Medulla oblongata (tissue), 1 donor: ENCODE measurements around the gene LOC101059915.
A peak's percentile ranks its signal among the peaks of the same experiment; 100 is the strongest.

Source experiments
- DNase-seq: peaks from one replicate; pipeline ENCODE4 v3.0.0-alpha.2; 2015; ENCODE audit errors: extremely low spot score

Gene LOC101059915

GRCh38 chrX:71667328-71668247, at the start of gene LOC101059915:
Gene LOC101059915 (plus strand): TSS chrX:71667546.
- no peak for DNase-seq

- DNase-seq = no peak
These were observed 49.6 kb upstream of the LOC101059915 start for GRCh38 chrX:71617742-71618141.

GRCh38 chrX:71618303-71618721, 49.0 kb upstream of the LOC101059915 start, which contains the start of gene CXCR3:
Gene CXCR3 (minus strand): TSS chrX:71618511. CDS start chrX:71618449, 62 bp downstream.
- no peak for DNase-seq

GRCh38 chrX:71618787-71619186, 48.6 kb upstream of the LOC101059915 start:
- DNase-seq = no peak

GRCh38 chrX:71619193-71619592, 48.2 kb upstream of the LOC101059915 start:
- no peak for DNase-seq

- DNase-seq = no peak
These were observed 47.4 kb upstream of the LOC101059915 start for GRCh38 chrX:71619986-71620385.

- no peak for DNase-seq
These were observed 45.7 kb upstream of the LOC101059915 start for GRCh38 chrX:71621603-71622002.

- DNase-seq = no peak
These were observed 45.2 kb upstream of the LOC101059915 start for GRCh38 chrX:71622032-71622575.

GRCh38 chrX:71622576-71623450, 44.5 kb upstream of the LOC101059915 start:
- peak; percentile 63 for DNase-seq

- no peak for DNase-seq
These were observed 43.6 kb upstream of the LOC101059915 start for GRCh38 chrX:71623714-71624113.

GRCh38 chrX:71625471-71625870, 41.9 kb upstream of the LOC101059915 start:
- DNase-seq = no peak

GRCh38 chrX:71626576-71626975, 40.8 kb upstream of the LOC101059915 start:
- DNase-seq = no peak

GRCh38 chrX:71627588-71628404, 39.5 kb upstream of the LOC101059915 start:
- DNase-seq = no peak

- no peak for DNase-seq
These were observed 37.9 kb upstream of the LOC101059915 start for GRCh38 chrX:71629467-71629866.

GRCh38 chrX:71632923-71633657, 34.3 kb upstream of the LOC101059915 start:
- DNase-seq = no peak

- no peak for DNase-seq
These were observed 33.0 kb upstream of the LOC101059915 start for GRCh38 chrX:71634366-71634765.

GRCh38 chrX:71636438-71637252, 30.7 kb upstream of the LOC101059915 start:
- no peak for DNase-seq

GRCh38 chrX:71637253-71637618, 30.1 kb upstream of the LOC101059915 start:
- no peak for DNase-seq

- no peak for DNase-seq
These were observed 29.5 kb upstream of the LOC101059915 start for GRCh38 chrX:71637848-71638247.

GRCh38 chrX:71638409-71638808, 28.9 kb upstream of the LOC101059915 start:
- DNase-seq = no peak
